B cell (primary cell): Measurements from ENCODE around the gene DERA.

ENCODE experiments used
- CTCF ChIP-seq: fragments of 200-600 bp; IDR thresholded peaks from one replicate; pipeline ENCODE4 v1.8.0; 2022; ENCODE audit warnings: antibody characterized with exemption, mild to moderate bottlenecking
- EZH2 ChIP-seq: IDR thresholded peaks from 2 replicates; pipeline ENCODE4 v1.6.1; 2012; ENCODE audit warnings: borderline replicate concordance, low read depth, mild to moderate bottlenecking, moderate library complexity, low read length; ENCODE audit not compliant: insufficient read depth, poor library complexity, severe bottlenecking

GRCh38 chr12:16046266-16046665, 135.1 kb downstream of the DERA start:
- no peak for TF ChIP-seq CTCF
- no peak for TF ChIP-seq EZH2
